ENCODE data around the gene SKAP2. TPM values are rescaled to one million over a fixed set of nuclear protein-coding genes. Genes with fewer than 3 reads are reported as not detected.

The SKAP2 gene
- total RNA-seq, 1 donor from 2014 or later = 11.4 TPM

DNA sequence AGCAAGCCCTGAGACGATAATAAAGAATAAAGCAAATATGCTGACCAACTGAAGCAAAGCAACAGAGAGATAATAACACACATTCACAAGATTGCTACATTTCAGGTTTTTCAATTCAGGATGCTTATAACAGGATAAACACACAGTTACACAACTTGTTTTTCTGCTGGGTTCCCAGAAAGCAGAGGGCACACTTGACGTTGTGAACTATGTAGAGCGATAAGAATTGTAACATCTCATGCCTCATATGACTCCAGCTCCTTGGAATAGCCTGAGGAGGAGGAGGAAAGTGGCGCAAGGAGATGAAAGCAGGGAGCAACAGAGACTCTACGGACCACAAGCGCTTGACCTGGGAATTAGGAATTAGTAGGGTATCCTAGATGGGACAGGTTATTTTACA is 201.7 kb downstream of the SKAP2 start:
- no peak for DNase-seq

DNA sequence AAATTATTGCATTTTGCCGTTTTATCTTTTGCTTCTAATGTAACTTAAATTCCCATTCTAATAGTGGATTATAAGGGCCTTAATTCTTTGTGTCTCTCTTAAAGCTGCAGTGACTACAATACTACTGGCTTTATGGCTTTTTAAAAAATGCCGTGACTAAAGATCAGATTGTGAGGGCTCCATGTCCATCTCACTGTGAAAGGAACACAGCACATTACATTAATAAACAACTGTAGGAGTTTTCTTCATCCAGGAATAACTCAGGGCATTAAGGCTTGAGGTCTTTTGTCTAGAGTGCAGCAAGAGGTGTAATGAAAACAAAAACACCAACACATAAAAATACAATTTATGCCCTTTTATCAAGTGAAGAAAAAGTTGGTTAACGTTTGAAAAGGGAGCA is 205.3 kb downstream of the SKAP2 start:
- DNase-seq = no peak

DNA sequence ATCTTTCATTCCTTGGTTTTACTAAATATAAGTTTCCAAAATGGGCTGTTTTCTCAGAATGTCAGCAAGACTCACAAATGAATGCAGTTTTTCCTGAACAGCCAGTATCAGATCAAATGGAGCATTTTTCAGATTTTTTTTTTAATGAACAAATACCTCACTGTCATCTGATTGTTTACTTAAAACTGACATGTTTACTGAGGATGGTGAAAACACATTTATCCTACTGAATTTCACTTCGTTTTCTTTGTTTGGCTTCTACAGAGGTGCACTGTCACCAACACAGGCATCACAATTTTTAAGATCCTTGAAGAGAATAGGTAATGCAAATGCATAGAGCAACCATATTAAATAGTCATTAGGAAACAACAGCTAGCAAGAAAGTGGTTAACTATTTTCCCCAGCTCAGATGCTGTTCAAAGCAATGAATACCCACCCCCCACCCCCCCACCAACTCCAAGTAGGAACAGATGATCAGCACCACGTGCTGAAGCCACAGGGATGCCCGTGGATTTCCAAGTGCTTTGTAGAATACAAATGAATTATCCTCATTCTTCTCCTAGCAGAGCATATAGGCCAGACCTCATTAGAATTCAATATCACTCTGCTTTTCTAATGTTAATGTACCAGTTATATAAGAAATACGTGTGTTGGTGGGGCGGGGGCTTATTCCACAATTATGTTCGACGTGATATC is 205.9 kb downstream of the SKAP2 start:
- no peak for DNase-seq

DNA sequence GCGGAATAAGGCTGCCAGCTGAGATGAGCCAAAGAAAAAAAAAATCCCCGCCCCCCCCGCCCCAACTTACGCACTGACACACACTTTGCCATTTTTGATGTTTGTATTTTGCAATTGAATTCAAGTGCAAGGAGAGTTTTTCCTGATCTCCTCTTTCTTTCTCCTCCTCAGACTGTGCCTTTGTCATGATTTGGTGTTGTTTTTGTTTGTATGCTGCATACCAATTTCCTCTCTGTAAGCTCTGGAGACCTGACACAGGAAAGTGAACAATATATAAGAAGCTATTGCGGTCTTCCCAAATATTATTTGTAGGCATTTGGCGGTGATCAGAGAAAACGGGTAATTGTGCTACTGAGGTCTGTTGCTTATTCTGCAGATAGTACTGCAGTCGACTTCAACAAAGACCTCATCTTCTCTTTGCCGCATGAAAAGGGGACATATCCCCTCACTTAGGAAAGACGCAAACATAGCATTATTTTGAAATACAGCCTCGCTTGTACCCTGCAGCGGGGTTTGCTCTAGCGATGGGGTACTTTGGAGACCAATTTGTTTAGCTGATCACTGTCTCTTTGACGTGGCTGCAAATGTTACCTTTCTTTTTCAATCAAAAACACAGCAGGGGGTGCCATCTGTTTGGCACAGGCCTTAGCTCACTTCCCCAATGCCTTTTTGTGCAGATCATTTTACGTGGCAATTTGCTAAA is 206.6 kb downstream of the SKAP2 start:
- no peak for DNase-seq

DNA sequence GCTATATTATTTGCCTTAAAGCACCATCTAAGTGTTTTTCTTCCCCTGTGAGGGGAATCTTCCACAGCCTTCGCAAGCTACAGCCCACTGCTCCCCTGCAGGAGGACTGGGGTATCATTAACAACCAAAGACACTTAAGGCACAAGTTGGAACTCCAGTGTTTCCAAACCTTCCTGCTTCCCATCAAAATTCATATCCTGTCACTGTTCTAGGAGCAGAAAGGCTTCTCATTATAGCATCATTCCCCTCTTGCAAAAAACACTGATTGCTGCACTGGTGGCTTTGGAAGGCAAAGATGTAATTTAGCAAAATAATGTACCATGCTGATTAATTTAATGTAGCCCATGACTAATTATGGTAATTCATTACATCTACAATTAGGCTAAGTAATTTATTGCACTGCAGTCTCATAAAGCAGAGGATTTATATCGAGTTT is 207.2 kb downstream of the SKAP2 start:
- no peak for DNase-seq

DNA sequence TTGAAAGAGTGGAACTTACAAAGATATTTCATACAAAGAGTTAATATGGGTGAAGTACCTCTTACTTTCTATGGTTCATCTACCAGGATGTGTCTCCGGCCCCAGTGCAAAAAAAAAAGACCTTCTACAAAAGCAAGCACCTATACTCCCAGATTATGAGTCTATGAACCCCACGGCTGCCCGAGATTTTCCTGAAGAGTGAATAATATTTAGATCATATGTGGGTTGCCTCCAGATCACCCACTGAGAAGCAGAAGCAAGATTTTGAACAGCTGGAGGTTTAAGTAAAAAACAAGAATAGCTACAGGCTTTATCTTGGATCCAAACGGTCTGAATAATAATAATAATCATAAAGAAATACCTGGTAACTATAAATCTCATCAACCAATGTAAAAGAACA is 207.7 kb downstream of the SKAP2 start:
- no peak for DNase-seq

DNA sequence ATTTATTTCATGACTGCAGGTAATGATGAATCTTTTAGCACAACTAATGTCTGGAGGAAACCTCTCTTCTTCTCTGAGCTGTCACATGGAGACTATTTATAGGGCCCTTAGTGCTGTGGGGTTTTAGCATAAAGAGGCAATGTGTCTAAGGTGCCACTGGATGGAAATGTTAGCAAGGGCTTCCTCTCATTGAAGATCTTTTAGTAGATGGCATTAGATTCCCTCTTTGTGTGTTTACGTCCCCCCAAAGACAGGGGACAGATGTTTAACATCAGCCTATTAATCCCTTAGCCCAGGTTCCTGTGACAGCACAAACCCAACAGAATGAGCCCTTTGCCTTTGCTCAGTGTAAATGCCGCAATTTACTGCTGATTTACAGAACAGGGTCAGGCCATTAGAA is 208.6 kb downstream of the SKAP2 start:
- DNase-seq = no peak

DNA sequence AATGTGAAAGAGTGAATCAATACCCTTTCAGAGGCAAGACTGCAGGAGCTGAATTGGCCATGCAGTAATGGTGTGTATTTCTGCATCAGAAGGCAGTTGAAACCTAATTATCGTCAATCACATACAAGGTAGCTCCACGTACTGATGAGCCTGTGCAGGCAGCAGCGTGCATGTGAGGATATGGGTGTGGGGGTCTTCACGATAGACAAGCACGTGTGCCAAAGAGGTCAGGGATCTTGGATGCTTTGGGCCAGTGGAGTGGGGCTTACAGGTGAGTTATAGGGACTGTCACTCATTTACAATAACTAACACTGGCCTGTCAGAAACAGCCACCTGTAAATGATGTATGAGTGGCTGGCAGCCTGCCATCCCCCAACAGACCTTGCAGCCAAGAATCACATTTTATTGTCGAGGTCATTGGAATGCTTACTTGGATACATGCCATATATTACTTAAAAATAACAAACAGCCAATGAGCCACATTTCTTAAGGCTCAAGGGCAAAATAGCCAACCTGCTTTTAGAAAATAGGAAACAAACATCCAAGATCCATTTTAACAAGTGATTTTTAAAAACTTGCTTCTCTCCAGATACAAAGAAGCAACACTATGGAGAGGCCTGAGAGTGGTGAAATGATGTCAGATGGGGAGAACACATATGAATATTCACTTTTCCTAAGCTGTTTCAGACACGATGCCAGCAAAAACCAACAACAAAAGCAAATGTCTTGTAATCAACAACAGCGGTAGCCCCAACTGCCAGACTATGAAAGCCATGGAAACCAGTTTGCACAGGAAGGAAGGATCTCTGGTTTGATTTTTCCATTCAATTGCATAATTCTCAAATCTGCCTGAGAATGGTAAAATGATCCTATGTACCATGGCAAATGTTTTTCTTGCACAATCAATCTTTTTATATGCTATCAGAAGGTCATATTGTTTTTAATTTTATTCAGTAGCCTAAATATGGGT is 210.7 kb downstream of the SKAP2 start:
- no peak for DNase-seq

DNA sequence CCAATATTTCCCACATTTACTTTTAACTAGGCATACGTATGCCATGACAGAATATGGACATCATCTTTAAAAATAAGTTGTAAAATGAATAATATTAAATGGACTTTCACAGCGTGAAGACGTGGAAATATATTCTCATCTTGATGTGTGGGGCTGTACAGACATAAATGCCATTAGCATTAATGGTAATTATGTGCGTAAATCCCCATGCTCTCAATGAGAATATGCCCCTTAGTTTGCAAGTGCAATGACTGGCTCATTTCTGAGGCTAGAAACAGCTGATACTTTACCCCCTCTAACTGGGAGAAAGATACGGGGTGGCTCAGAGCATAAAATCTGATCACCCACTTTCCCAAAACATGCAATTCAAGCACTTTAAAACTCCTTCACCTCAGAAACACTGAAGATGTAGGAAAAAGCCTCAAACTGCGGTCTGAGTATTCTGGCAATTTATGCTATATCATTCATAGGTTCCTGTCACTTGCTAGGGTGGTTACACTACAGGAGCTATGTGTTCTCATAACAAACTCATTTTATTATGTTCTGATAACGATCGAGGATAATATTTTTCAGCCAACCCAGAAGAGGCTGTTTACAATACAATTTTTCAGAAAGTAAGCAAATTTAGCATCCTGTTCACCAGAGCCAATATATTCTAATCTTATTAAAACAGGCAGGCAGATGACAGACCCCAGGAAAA is 211.8 kb downstream of the SKAP2 start:
- no peak for DNase-seq

DNA sequence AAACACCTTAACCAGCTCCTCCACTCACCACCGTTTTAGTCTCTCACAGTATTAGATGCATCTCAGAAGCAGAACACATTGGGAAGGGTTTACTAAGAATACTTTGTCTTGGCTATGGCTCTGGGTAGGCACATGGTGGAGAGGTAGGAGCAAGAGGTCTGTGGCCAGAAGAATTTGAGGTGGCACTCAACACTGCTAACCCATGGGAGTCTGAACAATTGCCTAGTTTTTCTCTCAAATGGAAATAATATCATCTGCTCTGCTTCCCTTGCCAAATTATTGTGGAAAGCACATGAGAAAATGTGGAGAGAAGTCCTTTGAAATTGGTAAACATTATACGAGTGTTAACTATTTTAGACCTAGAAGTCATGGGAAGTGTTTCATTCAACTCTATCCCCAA is 214.3 kb downstream of the SKAP2 start:
- no peak for DNase-seq

DNA sequence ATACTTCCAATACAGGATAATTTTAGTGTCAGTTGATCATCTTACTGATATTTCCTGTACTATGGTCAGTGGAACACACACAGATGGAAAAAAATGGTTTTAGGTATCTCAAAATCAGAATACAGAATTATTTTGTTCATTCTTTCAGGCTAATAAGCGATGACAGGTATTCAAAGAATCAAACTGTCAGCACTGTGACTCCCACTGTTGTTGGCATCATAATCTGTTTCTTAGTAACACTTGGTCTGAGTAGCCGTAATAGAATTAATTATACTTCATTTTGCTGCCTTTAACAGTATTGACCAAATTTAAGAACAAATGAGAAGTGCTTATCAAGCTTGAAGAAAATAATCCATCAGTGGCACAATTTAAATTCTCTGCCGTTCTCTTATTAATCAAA is 215.0 kb downstream of the SKAP2 start:
- DNase-seq = no peak

DNA sequence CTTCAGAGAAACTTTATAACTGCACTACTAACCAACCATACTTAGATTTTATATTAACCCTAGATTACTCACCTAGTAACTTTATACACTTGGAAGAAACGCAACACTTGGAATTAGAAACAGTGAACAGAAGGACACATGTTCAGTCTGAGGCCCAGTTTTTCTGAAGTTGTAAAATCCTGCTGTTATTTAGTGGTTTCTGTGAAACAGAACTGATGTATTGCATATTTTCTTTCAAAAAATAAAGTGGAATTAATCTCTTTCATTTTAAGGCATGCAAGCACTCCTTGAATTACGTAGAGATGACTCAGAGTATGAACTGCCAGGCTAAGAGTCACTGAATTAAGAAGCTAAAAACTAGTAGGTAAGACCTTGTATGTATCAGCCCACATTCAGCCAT is 215.8 kb downstream of the SKAP2 start:
- DNase-seq = no peak

DNA sequence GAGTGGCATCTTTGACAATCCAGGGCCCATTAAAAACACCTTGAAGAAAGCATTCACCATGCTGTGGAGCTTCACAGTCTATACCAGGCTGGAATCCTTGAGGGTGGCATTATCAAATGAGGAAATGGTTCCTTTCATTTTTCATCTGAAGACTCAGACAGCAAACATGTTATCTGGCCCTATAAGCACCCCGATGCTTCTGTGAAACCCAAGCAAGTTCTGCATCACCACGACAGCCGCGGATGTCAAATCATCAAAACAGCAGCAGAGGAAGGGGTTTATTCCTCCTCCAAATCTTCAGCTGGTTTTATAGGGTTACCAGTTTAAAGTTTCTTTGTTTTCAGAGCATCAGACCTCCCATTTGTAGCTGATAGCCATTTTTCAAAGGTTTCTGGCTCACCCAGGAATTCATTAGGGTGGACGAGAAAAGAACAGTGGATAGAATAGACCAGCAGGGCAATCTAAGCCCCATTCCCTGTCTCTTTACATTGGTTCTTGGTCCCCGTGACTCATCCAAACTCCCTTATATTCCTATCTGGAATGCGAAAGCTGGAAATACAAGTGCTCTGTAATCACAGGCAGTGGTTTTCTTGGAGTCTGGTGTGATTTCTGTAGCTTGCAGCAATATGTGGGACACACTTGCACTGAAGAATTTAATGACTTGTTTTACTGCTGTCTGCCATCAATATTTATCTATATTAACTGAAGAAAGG is 217.9 kb downstream of the SKAP2 start:
- no peak for DNase-seq

DNA sequence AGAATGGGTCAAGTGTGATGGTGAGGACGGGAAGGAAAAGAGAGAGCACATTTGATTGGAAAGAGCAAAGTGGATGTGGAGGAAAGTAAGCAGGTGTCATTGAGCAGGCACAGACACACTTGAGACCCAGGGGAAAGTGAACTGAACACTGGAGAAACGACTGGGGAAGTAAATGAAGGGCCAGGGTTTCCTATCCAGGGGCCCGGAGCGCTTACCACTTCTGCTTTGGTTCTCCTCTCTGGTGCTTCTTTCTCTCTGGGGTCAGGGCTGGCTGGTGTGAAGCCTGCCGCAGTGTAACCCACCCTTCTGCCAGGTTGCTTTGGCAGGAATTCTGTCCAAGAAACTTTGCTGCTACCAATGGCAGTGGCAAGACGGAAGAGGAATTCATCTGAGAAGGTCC is 219.3 kb downstream of the SKAP2 start:
- DNase-seq = no peak

DNA sequence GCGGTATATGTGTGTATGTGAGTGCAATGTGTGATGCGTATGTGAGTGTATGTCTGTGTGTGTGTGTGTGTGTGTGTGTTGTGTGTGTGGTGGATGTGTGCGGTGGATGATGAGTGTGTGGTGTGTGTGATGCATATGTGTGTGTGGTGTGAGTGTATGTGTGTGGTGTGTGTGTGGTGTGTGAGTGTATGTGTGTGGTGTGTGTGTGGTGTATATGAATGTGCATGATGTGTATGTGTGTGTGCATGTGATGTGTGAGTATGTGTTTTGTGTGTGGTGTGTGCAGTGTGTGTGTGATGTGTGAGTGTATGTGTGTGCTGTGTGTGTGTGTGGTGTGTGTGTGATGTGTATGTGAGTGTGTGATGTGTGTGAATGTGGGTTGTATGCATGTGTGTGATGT is 222.0 kb downstream of the SKAP2 start:
- no peak for DNase-seq

DNA sequence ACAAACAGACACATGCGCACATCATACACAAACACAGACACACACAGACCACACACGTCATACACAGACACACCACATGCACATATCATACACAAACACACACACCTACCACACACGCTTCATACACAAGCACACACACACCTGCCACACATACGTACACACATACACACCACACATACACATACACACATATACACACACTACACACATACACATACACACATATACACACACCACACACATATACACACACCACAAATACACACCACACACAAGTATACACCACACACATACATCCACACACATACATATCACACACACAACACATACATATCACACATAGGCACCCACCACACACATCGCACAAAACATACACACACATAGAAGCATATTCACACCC is 224.7 kb downstream of the SKAP2 start:
- no peak for DNase-seq

DNA sequence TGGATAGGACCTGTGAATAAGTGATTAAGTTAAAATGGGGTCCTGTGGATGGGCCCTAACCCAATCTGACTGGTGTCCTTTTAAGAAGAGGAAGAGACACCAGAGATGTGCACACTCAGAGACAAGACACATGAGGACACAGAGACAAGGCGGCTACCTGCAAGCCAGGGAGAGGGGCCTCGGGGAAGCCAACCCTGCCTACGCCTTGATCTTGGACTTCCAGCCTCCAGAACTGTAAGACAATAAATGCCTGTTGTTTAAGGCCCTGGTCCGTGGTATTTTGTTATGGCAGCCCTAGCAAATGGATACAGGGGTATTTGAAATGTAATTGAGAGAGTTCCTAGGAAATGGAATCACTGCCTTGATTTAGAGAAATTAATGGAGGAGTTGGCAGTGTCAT is 225.3 kb downstream of the SKAP2 start:
- no peak for DNase-seq

DNA sequence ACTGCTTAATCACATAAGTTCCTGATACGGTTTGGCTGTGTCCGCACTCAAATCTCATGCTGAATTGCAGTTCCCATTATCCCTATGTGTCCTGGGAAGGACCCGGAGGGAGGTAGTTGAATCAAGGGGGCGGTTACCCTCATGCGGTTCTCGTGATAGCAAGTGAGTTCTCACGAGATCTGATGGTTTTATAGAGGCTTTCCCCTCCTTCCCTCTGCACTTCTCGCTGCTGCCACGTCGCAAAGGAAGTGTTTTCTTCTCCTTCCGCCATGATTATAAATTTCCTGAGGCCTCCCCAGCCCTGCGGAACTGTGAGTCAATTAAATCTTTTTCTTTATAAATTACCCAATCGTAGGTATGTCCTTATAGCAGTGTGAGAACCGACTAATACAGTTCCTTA is 226.2 kb downstream of the SKAP2 start:
- no peak for DNase-seq

DNA sequence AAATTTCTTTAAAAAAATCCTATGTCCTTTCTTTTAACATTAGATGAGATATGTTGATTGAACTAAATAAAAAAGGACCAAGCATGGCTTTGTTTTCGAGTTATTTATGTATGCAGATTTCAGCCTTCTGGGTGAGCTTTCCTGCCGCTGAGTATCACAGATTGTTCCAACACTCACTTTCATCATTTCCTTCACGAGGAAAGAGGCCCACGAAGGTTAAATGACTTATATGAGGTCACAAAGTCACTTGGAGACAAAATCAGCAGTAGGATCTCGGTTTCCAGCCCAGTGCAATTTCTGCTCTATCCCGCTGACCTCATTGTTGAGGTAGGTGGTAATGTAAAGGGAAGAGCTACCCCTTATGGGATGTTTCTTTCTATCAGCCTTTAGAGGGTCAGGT is 226.8 kb downstream of the SKAP2 start:
- DNase-seq = no peak

DNA sequence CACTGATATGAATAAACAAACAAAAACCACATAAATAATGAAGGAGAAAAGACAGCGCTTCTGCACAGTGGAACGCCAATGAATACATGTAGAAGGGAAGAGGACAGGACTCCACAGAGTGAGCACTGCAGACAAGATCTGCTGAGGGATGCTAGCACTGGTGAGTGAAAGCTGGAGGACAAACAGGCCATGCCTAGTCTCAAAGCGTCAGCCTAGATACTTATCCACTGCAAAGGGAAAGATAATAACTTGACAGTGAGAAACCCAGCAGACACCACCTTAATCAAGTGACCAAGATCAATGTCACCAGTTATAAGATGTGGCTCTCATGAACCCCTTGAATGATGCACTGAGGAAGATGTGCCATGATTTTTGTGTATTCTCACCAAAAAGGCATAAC is 227.6 kb downstream of the SKAP2 start:
- DNase-seq = no peak

DNA sequence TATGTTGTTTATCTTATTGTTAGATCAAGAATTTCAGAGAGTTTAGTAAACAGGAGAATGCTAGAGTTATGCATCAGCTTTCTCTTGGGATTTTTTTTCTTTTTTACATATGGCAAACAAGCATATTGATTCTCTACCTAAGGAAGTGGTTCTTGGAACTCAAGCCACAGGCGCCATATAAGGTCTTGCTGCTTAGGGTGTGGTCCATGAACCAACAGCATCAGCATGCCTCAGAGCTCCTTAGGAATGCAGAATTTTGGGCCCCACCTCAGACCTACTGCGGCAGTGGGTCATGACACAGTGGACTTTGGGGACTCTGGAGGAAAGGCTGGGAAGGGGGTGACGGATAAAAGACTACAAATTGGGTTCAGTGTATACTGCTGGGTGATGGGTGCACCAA is 230.8 kb downstream of the SKAP2 start:
- DNase-seq = no peak

DNA sequence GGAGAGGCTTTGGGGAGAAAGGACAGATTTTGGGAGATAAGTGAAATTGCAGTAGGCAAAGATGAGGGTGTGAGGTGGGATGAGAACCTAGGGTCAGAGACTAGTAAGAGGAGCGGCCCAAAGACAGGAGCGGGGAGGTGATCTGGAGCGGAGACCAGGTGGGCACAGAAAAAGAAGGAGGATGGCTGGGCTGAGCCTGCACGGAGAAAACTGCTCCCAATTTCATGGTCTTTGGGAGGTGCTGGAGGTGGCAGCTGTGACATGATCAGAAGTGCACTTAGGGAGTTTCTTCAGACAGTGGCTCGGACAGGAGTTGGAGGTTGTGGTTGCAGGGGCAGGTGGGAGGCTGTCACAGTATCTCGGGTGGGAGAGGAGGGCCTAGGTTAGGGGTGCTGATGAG is 232.8 kb downstream of the SKAP2 start:
- no peak for DNase-seq
